ENCODE results near the gene ZNF474.

- TF ChIP-seq POLR2A (IDR thresholded peaks at IDR 0.05) (no peak), CTCF (IDR thresholded peaks at IDR 0.05 in 4 of 5, conservative IDR thresholded peaks at IDR 0.05 in 1 of 5) (no peak)
Observed at GRCh38 chr5:122111460-122111859, 17.9 kb upstream of the ZNF474 start.
